Small intestine (tissue), 7 donors: ENCODE measurements around the gene ABCD3. TPM values are rescaled to one million over a fixed set of nuclear protein-coding genes. Genes with fewer than 3 reads are reported as not detected.

Experiments used
- DNase-seq, 2 donors: peaks; one replicate each; pipeline versions ENCODE4 v3.0.0 to v3.0.0-alpha.2; 2013
- FAIRE-seq: peaks from 2 replicates; lab custom pipeline; 2012; peaks lifted over from hg19 to GRCh38; lab: Jason Lieb, UNC
- H3K27ac ChIP-seq, 3 donors: one replicate each; pipeline ENCODE4 v1.5.1; 2013; ENCODE audit warnings: low read length in 2 of 3, mild to moderate bottlenecking in 2 of 3, control low read depth in 1 of 3, inconsistent platforms in 1 of 3, low read depth in 1 of 3, moderate library complexity in 1 of 3
- H3K27me3 ChIP-seq, 3 donors: one replicate each; pipeline ENCODE4 v1.6.1; 2013; ENCODE audit warnings: low read length in 3 of 3, inconsistent platforms in 1 of 3; ENCODE audit not compliant: control insufficient read depth in 3 of 3, insufficient read depth in 3 of 3
- H3K36me3 ChIP-seq, 3 donors: one replicate each; pipeline ENCODE4 v1.6.1; 2013; ENCODE audit warnings: low read length in 3 of 3, inconsistent platforms in 1 of 3, low read depth in 1 of 3, mild to moderate bottlenecking in 1 of 3, moderate library complexity in 1 of 3; ENCODE audit not compliant: control insufficient read depth in 3 of 3, insufficient read depth in 2 of 3
- H3K4me1 ChIP-seq, 3 donors: one replicate each; pipeline ENCODE4 v1.6.1; 2013; ENCODE audit warnings: low read length in 2 of 3, inconsistent platforms in 1 of 3, low read depth in 1 of 3, mild to moderate bottlenecking in 1 of 3, moderate library complexity in 1 of 3; ENCODE audit not compliant: control insufficient read depth in 3 of 3, insufficient read depth in 2 of 3
- H3K4me3 ChIP-seq, 3 donors: one replicate each; pipeline ENCODE4 v1.5.1; 2013; ENCODE audit warnings: low read length in 3 of 3, control low read depth in 1 of 3, inconsistent platforms in 1 of 3, low read depth in 1 of 3, mild to moderate bottlenecking in 1 of 3, moderate library complexity in 1 of 3
- H3K9me3 ChIP-seq, 2 donors: one replicate each; pipeline ENCODE4 v1.6.1; 2013; ENCODE audit warnings: low read depth in 1 of 2, low read length in 1 of 2; ENCODE audit not compliant: control insufficient read depth in 2 of 2, insufficient read depth in 1 of 2
- WGBS, 3 donors: extraction: QIAGEN DNeasy Blood & Tissue Kit; methylation state at CpG; one replicate each; pipeline ENCODE4 v1.1.7; 2013; 5-methylcytosine and 5-hydroxymethylcytosine counted together
- polyA plus RNA-seq, 4 donors: library from polyadenylated mRNA; stranded (reverse) in 3 of 4; unstranded in 1 of 4; fragments of 200-250 nt in 3 of 4; fragments of 120-200 nt in 1 of 4; gene quantifications; one replicate each; pipeline versions ENCODE4 v1.2.1 to v1.2.3, GENCODE V29; 2013
- donor health status: healthy with polysubstance abuse.
- donor health status: control.
- donor health status: control.
- donor health status: Bipolar disorder and iron deficiency.
- donor health status: healthy.

Gene ABCD3
- polyA plus RNA-seq, 4 donors = 31.3 to 58.6 (median 38.2) TPM

GRCh38 chr1:94504601-94505000 is 86.4 kb downstream of the ABCD3 start:
- Histone ChIP-seq H3K9me3 (no peaks in the 10 kb centered on the region), H3K4me1 (no peaks in the 10 kb centered on the region), H3K27ac (no peak overlapping the region), H3K36me3 (peaks cover 2 to 12% (median 12%) of the 10 kb centered on the region in 3 donors), H3K27me3 (no peaks in the 10 kb centered on the region), H3K4me3 (no peak overlapping the region)
- FAIRE-seq (no peak), DNase-seq (no peak)
- WGBS, 3 donors = 94 to 97% (median 94%) methylated on average over 1 of the region's 1 CpG

- FAIRE-seq (no peak), DNase-seq (no peak)
- H3K9me3 ChIP-seq = no peaks in the 10 kb centered on the region
- 96 to 99% (median 97%) methylated on average over 2 of the region's 2 CpGs for WGBS, 3 donors
- H3K4me3 ChIP-seq = no peak overlapping the region
- H3K36me3 ChIP-seq = no peaks in the 10 kb centered on the region
- no peak overlapping the region for H3K27ac ChIP-seq
- H3K27me3 ChIP-seq = no peaks in the 10 kb centered on the region
- peaks cover 0 to 4% (median 0%) of the 10 kb centered on the region in 3 donors for H3K4me1 ChIP-seq
Measured at GRCh38 chr1:94512816-94513215, 94.6 kb downstream of the ABCD3 start.

- Histone ChIP-seq H3K36me3 (no peaks in the 10 kb centered on the region), H3K4me3 (no peak overlapping the region), H3K9me3 (no peaks in the 10 kb centered on the region), H3K27me3 (no peaks in the 10 kb centered on the region), H3K4me1 (peaks cover 0 to 4% (median 0%) of the 10 kb centered on the region in 3 donors), H3K27ac (no peak overlapping the region)
- 78 to 92% (median 78%) methylated on average over 2 of the region's 2 CpGs for WGBS, 3 donors
- peak; percentile 44 to 50 for DNase-seq
- no peak for FAIRE-seq
Measured at GRCh38 chr1:94514095-94514727, 96.0 kb downstream of the ABCD3 start.

- H3K4me3 ChIP-seq = no peak overlapping the region
- no peak overlapping the region for H3K27ac ChIP-seq
- H3K9me3 ChIP-seq = no peaks in the 10 kb centered on the region
- FAIRE-seq = peak; percentile 23
- H3K27me3 ChIP-seq = no peaks in the 10 kb centered on the region
- no peak for DNase-seq
- H3K36me3 ChIP-seq = peaks cover 0 to 4% (median 3%) of the 10 kb centered on the region in 3 donors
- peaks cover 0 to 4% (median 0%) of the 10 kb centered on the region in 3 donors for H3K4me1 ChIP-seq
- WGBS, 3 donors = 73 to 89% (median 79%) methylated on average over 1 of the region's 1 CpG
Measured at GRCh38 chr1:94515296-94515947, 97.2 kb downstream of the ABCD3 start.

GRCh38 chr1:94519351-94519750 is 101.2 kb downstream of the ABCD3 start:
- Histone ChIP-seq H3K4me3 (no peak overlapping the region), H3K4me1 (peaks cover 0 to 4% (median 0%) of the 10 kb centered on the region in 3 donors), H3K27ac (no peak overlapping the region), H3K9me3 (no peaks in the 10 kb centered on the region), H3K36me3 (peaks cover 0 to 4% (median 3%) of the 10 kb centered on the region in 3 donors), H3K27me3 (no peaks in the 10 kb centered on the region)
- FAIRE-seq = no peak
- no peak for DNase-seq
- 61 to 64% (median 62%) methylated on average over 2 of the region's 2 CpGs for WGBS, 3 donors

- Histone ChIP-seq H3K4me3 (no peak overlapping the region), H3K36me3 (peaks cover 0 to 4% (median 3%) of the 10 kb centered on the region in 3 donors), H3K9me3 (no peaks in the 10 kb centered on the region), H3K4me1 (peaks cover 0 to 5% (median 2%) of the 10 kb centered on the region in 3 donors), H3K27me3 (no peaks in the 10 kb centered on the region), H3K27ac (no peak overlapping the region)
- FAIRE-seq (no peak), DNase-seq (peak; percentile 55 to 59)
- WGBS, 3 donors = 15 to 33% (median 20%) methylated on average over 4 of the region's 4 CpGs
Measured at GRCh38 chr1:94522304-94522703, 104.1 kb downstream of the ABCD3 start.

- WGBS, 3 donors = 82 to 96% (median 86%) methylated on average over 6 of the region's 6 CpGs
- Histone ChIP-seq H3K36me3 (peaks cover under 1 to 6% (median 3%) of the 10 kb centered on the region in 3 donors), H3K27me3 (no peaks in the 10 kb centered on the region)
Measured at GRCh38 chr1:94524531-94524930, 106.3 kb downstream of the ABCD3 start.

GRCh38 chr1:94526152-94526980 is 108.2 kb downstream of the ABCD3 start:
- H3K4me3 ChIP-seq = no peak overlapping the region
- FAIRE-seq (no peak), DNase-seq (peak; percentile 34 to 66)
- no peaks in the 10 kb centered on the region for H3K9me3 ChIP-seq
- H3K36me3 ChIP-seq = peaks cover 0 to 10% (median 2%) of the 10 kb centered on the region in 3 donors
- peaks cover 0 to 9% (median 2%) of the 10 kb centered on the region in 3 donors for H3K4me1 ChIP-seq
- 86 to 88% (median 87%) methylated on average over 7 of the region's 7 CpGs for WGBS, 3 donors
- H3K27me3 ChIP-seq = no peaks in the 10 kb centered on the region
- peak overlapping the region in 1 of 3 donors; percentile 11 for H3K27ac ChIP-seq

More at GRCh38 chr1:94524531-94524930, 106.3 kb downstream of the ABCD3 start:
- DNase-seq (no peak), FAIRE-seq (no peak)
- Histone ChIP-seq H3K9me3 (no peaks in the 10 kb centered on the region), H3K27ac (no peak overlapping the region), H3K4me3 (no peak overlapping the region), H3K4me1 (peaks cover 0 to 9% (median 2%) of the 10 kb centered on the region in 3 donors)
